Activated CD4-positive, alpha-beta memory T cell treated with anti-CD3 and anti-CD28 coated beads, Interleukin-2, amount 10 ng/mL, durations not matched to agents 7 days and 5 days (primary cell): ENCODE data around the gene TRIM33. TPM values are rescaled to one million over a fixed set of nuclear protein-coding genes. Genes with fewer than 3 reads are reported as not detected.

Experiments
- CTCF ChIA-PET: fragments of 350-600 bp; sonication (Branson Sonifier 250); formaldehyde crosslinking; loops from one replicate; lab custom pipeline; 2021; ENCODE audit warnings: antibody characterized with exemption, inconsistent platforms; lab: Charles Lee
- POLR2A ChIA-PET: fragments of 350-600 bp; sonication (Branson Sonifier 250); formaldehyde crosslinking; loops from one replicate; lab custom pipeline; 2021; ENCODE audit warnings: antibody characterized with exemption; lab: Charles Lee
- DNase-seq: peaks from one replicate; pipeline ENCODE4 v3.0.0-alpha.2; 2020
- H3K27ac Mint-ChIP-seq: one replicate; pipeline ENCODE4 v1.8.0; 2021; ENCODE audit warnings: mild to moderate bottlenecking, mixed read lengths
- H3K27me3 Mint-ChIP-seq: one replicate; pipeline ENCODE4 v1.8.0; 2021; ENCODE audit warnings: mixed read lengths
- H3K36me3 Mint-ChIP-seq: one replicate; pipeline ENCODE4 v1.8.0; 2021; ENCODE audit warnings: low read depth, mixed read lengths
- H3K4me1 Mint-ChIP-seq: one replicate; pipeline ENCODE4 v1.8.0; 2021; ENCODE audit warnings: mixed read lengths
- H3K4me3 Mint-ChIP-seq: one replicate; pipeline ENCODE4 v1.8.0; 2021; ENCODE audit warnings: mild to moderate bottlenecking, mixed read lengths
- H3K9me3 Mint-ChIP-seq: one replicate; pipeline ENCODE4 v1.8.0; 2021; ENCODE audit warnings: mixed read lengths
- total RNA-seq, 2 experiments: library from RNA; stranded (reverse); gene quantifications; one replicate each; pipeline ENCODE4 v1.2.3, GENCODE V29; 2021

The TRIM33 gene
- total RNA-seq, 2 experiments from 2014 or later: 36.0 to 36.5 TPM

- no peak overlapping the region for H3K4me3 Mint-ChIP-seq
- no peaks in the 10 kb centered on the region for H3K36me3 Mint-ChIP-seq
- peaks cover 23% of the 10 kb centered on the region for H3K4me1 Mint-ChIP-seq
- no peak for DNase-seq
- no peaks in the 10 kb centered on the region for H3K27me3 Mint-ChIP-seq
- CTCF ChIA-PET: interaction anchor here (1.3 kb wide), 1 partner anchor 208 kb away, joined by 3 read pairs; no protein-coding TSS in a partner anchor
- H3K9me3 Mint-ChIP-seq: no peaks in the 10 kb centered on the region
- POLR2A ChIA-PET: no interaction called here
- H3K27ac Mint-ChIP-seq: no peak overlapping the region
These were observed 161.0 kb downstream of the TRIM33 start for GRCh38 chr1:114349891-114350605.

GRCh38 chr1:114347431-114348209 is 163.4 kb downstream of the TRIM33 start:
- Mint-ChIP-seq H3K27ac (no peak overlapping the region), H3K4me3 (no peak overlapping the region), H3K36me3 (no peaks in the 10 kb centered on the region), H3K9me3 (no peaks in the 10 kb centered on the region), H3K4me1 (peaks cover 37% of the 10 kb centered on the region), H3K27me3 (no peaks in the 10 kb centered on the region)
- CTCF ChIA-PET: interaction anchor here (0.7 to 3.1 kb wide), 28 partner anchors 7 to 370 kb away, joined by 3 to 33 read pairs (median 4); partner anchors contain the start of genes BCAS2, DENND2C and NRAS
- POLR2A ChIA-PET: interaction anchor here (0.6 to 2.3 kb wide), 7 partner anchors 14 to 368 kb away, joined by 3 to 9 read pairs (median 4); partner anchors contain the start of genes BCAS2 and NRAS
- no peak for DNase-seq

- POLR2A ChIA-PET: interaction anchor here (0.6 to 2.3 kb wide), 11 partner anchors 13 to 369 kb away, joined by 3 to 9 read pairs (median 4); partner anchors contain the start of genes BCAS2 and NRAS
- CTCF ChIA-PET: interaction anchor here (0.5 to 3.1 kb wide), 37 partner anchors 8 to 825 kb away, joined by 3 to 33 read pairs (median 4); partner anchors contain the start of genes BCAS2, DENND2C and NRAS
- DNase-seq: peak; percentile 99
These were observed 164.4 kb downstream of the TRIM33 start for GRCh38 chr1:114346480-114347029.

GRCh38 chr1:114345930-114346479 is 165.0 kb downstream of the TRIM33 start:
- ChIA-PET POLR2A (interaction anchor here (0.9 to 2.3 kb wide), 6 partner anchors 12 to 370 kb away, joined by 3 to 9 read pairs (median 4); partner anchors contain the start of gene NRAS), CTCF (interaction anchor here (0.7 to 3.1 kb wide), 15 partner anchors 12 to 373 kb away, joined by 3 to 33 read pairs (median 4); no protein-coding TSS in a partner anchor)

More at GRCh38 chr1:114346480-114347029, 164.4 kb downstream of the TRIM33 start:
- H3K4me1 Mint-ChIP-seq: peaks cover 48% of the 10 kb centered on the region
- H3K36me3 Mint-ChIP-seq: peaks cover under 1% of the 10 kb centered on the region
- H3K4me3 Mint-ChIP-seq: peak overlapping the region; percentile 78
- no peaks in the 10 kb centered on the region for H3K27me3 Mint-ChIP-seq
- peak overlapping the region; percentile 94 for H3K27ac Mint-ChIP-seq
- peaks cover under 1% of the 10 kb centered on the region for H3K9me3 Mint-ChIP-seq

GRCh38 chr1:114344656-114345055 is 166.3 kb downstream of the TRIM33 start:
- POLR2A ChIA-PET: interaction anchor here (0.5 kb wide), 1 partner anchor 375 kb away, joined by 4 read pairs; no protein-coding TSS in a partner anchor
- CTCF ChIA-PET: no interaction called here
- peaks cover 67% of the 10 kb centered on the region for H3K4me1 Mint-ChIP-seq
- DNase-seq: no peak
- no peak overlapping the region for H3K27ac Mint-ChIP-seq
- H3K4me3 Mint-ChIP-seq: no peak overlapping the region
- H3K9me3 Mint-ChIP-seq: peaks cover 10% of the 10 kb centered on the region
- peaks cover 13% of the 10 kb centered on the region for H3K36me3 Mint-ChIP-seq
- H3K27me3 Mint-ChIP-seq: no peaks in the 10 kb centered on the region

More at GRCh38 chr1:114345930-114346479, 165.0 kb downstream of the TRIM33 start:
- DNase-seq: no peak
- no peaks in the 10 kb centered on the region for H3K27me3 Mint-ChIP-seq
- H3K4me1 Mint-ChIP-seq: peaks cover 53% of the 10 kb centered on the region
- H3K4me3 Mint-ChIP-seq: peak overlapping the region; percentile 78
- H3K27ac Mint-ChIP-seq: peak overlapping the region; percentile 94
- peaks cover 5% of the 10 kb centered on the region for H3K9me3 Mint-ChIP-seq
- peaks cover 5% of the 10 kb centered on the region for H3K36me3 Mint-ChIP-seq

Other genes with a start within 250 kb of the TRIM33 start
- gene BCAS2, start 70.4 kb upstream of the TRIM33 start, total RNA-seq: 10 to 100 TPM; 45.0 to 45.5 TPM
- under 1 TPM; 0.43 to 0.83 TPM for gene DENND2C, start 158.8 kb upstream of the TRIM33 start, total RNA-seq
- not detected for gene AMPD1, start 184.3 kb upstream of the TRIM33 start, total RNA-seq
- 10 to 100 TPM; 53.4 to 54.1 TPM for gene NRAS, start 205.6 kb upstream of the TRIM33 start, total RNA-seq
- 100 to 1,000 TPM; 407 to 411 TPM for gene CSDE1, start 246.8 kb upstream of the TRIM33 start, total RNA-seq